Measurements from ENCODE around the gene DYDC2. TPM values are rescaled to one million over a fixed set of nuclear protein-coding genes. Genes with fewer than 3 reads are reported as not detected.

Gene DYDC2
- total and polyA plus RNA-seq, 8 donors = 0.64 to 4.2 (median 2.9) TPM; not detected in 1

DNA sequence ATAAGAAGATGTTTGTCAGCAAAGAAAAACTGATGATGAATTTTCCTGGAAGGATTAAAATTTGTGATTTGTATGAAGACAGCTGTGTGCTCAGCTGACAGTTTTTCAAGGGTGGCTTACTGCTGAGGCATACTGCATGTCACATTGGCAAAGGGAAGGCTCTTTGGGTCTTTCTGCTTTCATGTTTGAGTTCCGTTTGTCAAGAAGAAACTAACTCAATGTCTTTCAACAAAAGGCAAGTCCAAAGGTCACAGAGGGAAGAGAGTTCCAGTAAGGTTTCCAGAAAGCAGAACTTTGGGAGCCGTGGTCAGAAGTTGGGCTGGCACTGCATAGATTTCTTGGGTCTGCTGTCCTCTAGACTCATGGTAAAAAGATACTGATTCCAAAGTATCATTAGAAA, 16.9 kb downstream of the DYDC2 start:
- H3K4me3 ChIP-seq = no peak overlapping the region
- intact Hi-C loops (cut with DNase I) = no loop called here

DNA sequence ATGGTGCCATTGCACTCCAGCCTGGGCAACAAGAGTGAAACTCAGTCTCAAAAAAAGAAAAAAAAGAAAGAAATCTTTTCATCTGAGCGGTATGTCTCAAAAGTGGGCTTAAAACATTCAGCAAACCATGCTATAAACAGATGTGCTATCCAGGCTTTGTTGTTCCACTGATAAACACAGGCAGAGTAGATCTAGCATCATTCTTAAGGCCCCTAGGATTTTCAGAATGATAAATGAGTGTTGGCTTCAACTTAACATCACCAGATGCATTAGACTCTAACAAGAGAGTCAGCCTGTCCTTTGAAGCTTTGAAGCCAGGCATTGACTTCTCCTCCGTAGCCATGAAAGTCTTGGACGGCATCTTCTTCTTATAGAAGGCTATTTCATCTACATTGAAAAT, 23.1 kb downstream of the DYDC2 start:
- intact Hi-C loops (cut with DNase I) = no loop called here
- no peak for ATAC-seq
- H3K4me1 ChIP-seq = no peaks in the 10 kb centered on the region
- H3K27me3 ChIP-seq = no peaks in the 10 kb centered on the region
- no peak for DNase-seq
- no peaks in the 10 kb centered on the region for H3K36me3 ChIP-seq
- H3K27ac ChIP-seq = no peak overlapping the region
- no peaks in the 10 kb centered on the region for H3K9me3 ChIP-seq
- H3K4me3 ChIP-seq = no peak overlapping the region
- no peak for TF ChIP-seq CTCF (IDR thresholded peaks at IDR 0.05)

More for the DNA sequence above, 16.9 kb downstream of the DYDC2 start:
- no peak for TF ChIP-seq CTCF (IDR thresholded peaks at IDR 0.05)
- peaks cover 0 to 1% of the 10 kb centered on the region in 2 donors for H3K9me3 ChIP-seq
- no peak overlapping the region for H3K27ac ChIP-seq
- H3K36me3 ChIP-seq = no peaks in the 10 kb centered on the region
- H3K4me1 ChIP-seq = no peaks in the 10 kb centered on the region
- H3K27me3 ChIP-seq = no peaks in the 10 kb centered on the region
- ATAC-seq (peak; percentile 41), DNase-seq (no peak)

GRCh38 chr10:80380185-80380584, 23.6 kb downstream of the DYDC2 start:
- no peaks in the 10 kb centered on the region for H3K27me3 ChIP-seq
- no peak overlapping the region for H3K27ac ChIP-seq
- no peaks in the 10 kb centered on the region for H3K4me1 ChIP-seq
- no peaks in the 10 kb centered on the region for H3K36me3 ChIP-seq
- ATAC-seq = no peak
- intact Hi-C loops (cut with DNase I) = no loop called here
- peak in 1 of 4 donors; percentile 20 for DNase-seq
- H3K9me3 ChIP-seq = no peaks in the 10 kb centered on the region
- TF ChIP-seq CTCF (IDR thresholded peaks at IDR 0.05) = no peak
- H3K4me3 ChIP-seq = no peak overlapping the region

DNA sequence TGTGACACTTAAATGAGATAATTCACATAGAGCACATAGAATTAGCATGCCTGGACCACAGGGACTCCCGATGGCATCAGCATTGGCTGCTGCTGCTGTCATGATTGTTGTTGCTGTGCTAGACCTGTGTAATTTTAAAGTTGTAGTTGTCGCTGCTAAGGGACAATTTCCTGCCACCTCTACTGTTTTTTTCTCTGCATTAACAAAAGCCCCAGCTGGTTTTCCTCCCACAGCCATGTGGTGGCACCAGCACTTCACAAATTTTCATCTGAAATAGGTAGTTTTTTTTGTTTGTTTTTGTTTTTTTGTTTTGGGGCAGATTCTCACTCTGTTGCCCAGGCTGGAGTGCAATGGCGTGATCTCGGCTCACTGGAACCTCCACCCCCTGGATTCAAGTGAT, 26.4 kb downstream of the DYDC2 start:
- H3K4me1 ChIP-seq = no peaks in the 10 kb centered on the region
- peak in 1 of 4 donors; percentile 61 for DNase-seq
- no peak overlapping the region for H3K27ac ChIP-seq
- H3K9me3 ChIP-seq = no peaks in the 10 kb centered on the region
- H3K4me3 ChIP-seq = no peak overlapping the region
- peak; percentile 52 for ATAC-seq
- TF ChIP-seq CTCF (IDR thresholded peaks at IDR 0.05) = peak; percentile 42 to 48
- H3K36me3 ChIP-seq = no peaks in the 10 kb centered on the region
- H3K27me3 ChIP-seq = no peaks in the 10 kb centered on the region
- intact Hi-C loops (cut with DNase I) = no loop called here

- ATAC-seq = no peak
- no peak for TF ChIP-seq CTCF (IDR thresholded peaks at IDR 0.05)
Measured at GRCh38 chr10:80390740-80391139, 34.2 kb downstream of the DYDC2 start.

More at GRCh38 chr10:80390740-80391139, 34.2 kb downstream of the DYDC2 start:
- intact Hi-C loops (cut with DNase I) = no loop called here
- Histone ChIP-seq H3K4me3 (no peak overlapping the region), H3K36me3 (no peaks in the 10 kb centered on the region), H3K9me3 (no peaks in the 10 kb centered on the region), H3K27me3 (no peaks in the 10 kb centered on the region), H3K27ac (no peak overlapping the region), H3K4me1 (peaks cover 4 to 16% of the 10 kb centered on the region in 2 donors)
- no peak for DNase-seq

Data from left lung (tissue), 10 donors.